Calu3 (cell line): Measurements from ENCODE around the gene RASA2. TPM values are rescaled to one million over a fixed set of nuclear protein-coding genes. Genes with fewer than 3 reads are reported as not detected.

Source experiments
- BruUV-seq: library from RNA; stranded (reverse); fragments of 400-500 nt; replicated peaks from 2 replicates; lab custom pipeline; 2021; lab: Mats Ljungman, UMichigan
- CTCF ChIA-PET: fragments of 300-600 bp; sonication (Branson Sonifier 250); formaldehyde crosslinking; loops from one replicate; lab custom pipeline; 2022; ENCODE audit warnings: antibody characterized with exemption; lab: Charles Lee
- DNase-seq: peaks from one replicate; pipeline ENCODE4 v3.0.0; 2022
- H3K27ac Mint-ChIP-seq: one replicate; pipeline ENCODE4 v1.8.0; 2022; ENCODE audit warnings: mixed read lengths; ENCODE audit not compliant: unreplicated experiment
- H3K27me3 Mint-ChIP-seq: one replicate; pipeline ENCODE4 v1.8.0; 2022; ENCODE audit warnings: mixed read lengths; ENCODE audit not compliant: unreplicated experiment
- H3K36me3 Mint-ChIP-seq: one replicate; pipeline ENCODE4 v1.8.0; 2022; ENCODE audit warnings: mild to moderate bottlenecking, moderate library complexity, mixed read lengths; ENCODE audit not compliant: insufficient read depth, unreplicated experiment
- H3K4me1 Mint-ChIP-seq: one replicate; pipeline ENCODE4 v1.8.0; 2022; ENCODE audit warnings: mild to moderate bottlenecking, low read depth, mixed read lengths; ENCODE audit not compliant: unreplicated experiment
- H3K4me3 Mint-ChIP-seq: one replicate; pipeline ENCODE4 v1.8.0; 2022; ENCODE audit warnings: mild to moderate bottlenecking, low read depth, moderate library complexity, mixed read lengths; ENCODE audit not compliant: unreplicated experiment
- H3K9me3 Mint-ChIP-seq: one replicate; pipeline ENCODE4 v1.8.0; 2022; ENCODE audit warnings: low read depth, mixed read lengths; ENCODE audit not compliant: unreplicated experiment
- CTCF ChIP-seq: fragments of 200-600 bp; IDR thresholded peaks from one replicate; pipeline ENCODE4 v1.8.0; 2022; ENCODE audit warnings: antibody characterized with exemption; ENCODE audit not compliant: unreplicated experiment
- intact Hi-C: fragments of 100-400 bp; cut with micrococcal nuclease; formaldehyde crosslinking; loops from one replicate; pipeline ENCODE4 v1.10.0; 2022; ENCODE audit not compliant: unreplicated experiment
- total RNA-seq: library from RNA; stranded (reverse); gene quantifications from 2 replicates; pipeline ENCODE4 v1.2.3, GENCODE V29; 2022

The RASA2 gene
- total RNA-seq, 1 experiment from 2014 or later = 37.4 TPM

DNA sequence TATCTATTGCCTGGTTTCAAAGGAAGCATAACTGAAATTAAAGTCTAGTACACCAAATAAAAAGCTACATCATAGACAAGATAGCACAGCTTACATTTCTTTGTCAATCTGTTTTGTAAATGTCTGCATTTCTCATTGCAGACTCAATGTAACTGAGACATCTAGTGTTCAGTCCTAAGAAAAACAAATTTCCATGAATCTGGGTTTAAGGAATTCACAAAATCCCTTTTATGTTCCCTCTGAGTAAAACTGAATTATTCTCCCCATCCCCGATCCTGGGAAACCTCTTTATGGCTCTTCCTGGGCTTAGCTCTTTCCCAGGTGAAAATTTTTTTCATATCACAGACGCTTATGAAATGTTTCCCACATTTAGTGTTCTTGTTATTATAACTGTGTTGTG lies 21.6 kb upstream of the RASA2 start:
- no peak for DNase-seq
- Mint-ChIP-seq H3K9me3 (peaks cover 12% of the 10 kb centered on the region), H3K27me3 (no peaks in the 10 kb centered on the region), H3K27ac (no peak overlapping the region), H3K36me3 (no peaks in the 10 kb centered on the region), H3K4me3 (no peak overlapping the region), H3K4me1 (no peaks in the 10 kb centered on the region)
- BruUV-seq = no TSS peak
- TF ChIP-seq CTCF = no peak
- CTCF ChIA-PET = interaction anchor here (0.9 to 1.2 kb wide), 2 partner anchors 104 to 153 kb away, joined by 4 to 6 read pairs; no protein-coding TSS in a partner anchor
- intact Hi-C loops = no loop called here

DNA sequence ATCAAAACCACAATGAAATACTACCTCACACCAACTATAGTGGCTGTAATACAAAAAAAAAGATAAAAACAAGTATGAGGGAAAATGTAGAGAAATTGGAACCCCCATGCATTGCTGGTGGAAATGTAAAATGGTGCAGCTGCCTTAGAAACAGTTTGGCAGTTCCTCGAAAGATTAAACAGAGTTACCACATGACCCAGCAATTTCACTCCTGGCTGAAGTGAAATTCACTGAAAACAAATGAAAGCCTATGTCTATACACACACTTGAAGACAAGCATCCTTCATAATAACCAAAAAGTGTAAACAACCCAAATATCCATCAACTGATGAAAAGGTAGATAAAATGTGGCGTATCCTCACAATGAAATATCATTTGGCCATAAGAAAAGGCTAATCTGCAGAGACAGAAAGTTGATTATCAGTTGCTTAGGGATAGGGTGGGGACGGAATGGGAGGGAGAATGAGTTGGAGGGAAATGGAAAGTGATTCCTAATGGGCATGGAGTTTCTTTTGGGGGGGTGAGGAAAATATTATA lies 20.1 kb upstream of the RASA2 start:
- CTCF ChIA-PET = no interaction called here
- Mint-ChIP-seq H3K36me3 (no peaks in the 10 kb centered on the region), H3K4me1 (no peaks in the 10 kb centered on the region), H3K9me3 (peaks cover 12% of the 10 kb centered on the region), H3K27me3 (no peaks in the 10 kb centered on the region), H3K4me3 (no peak overlapping the region), H3K27ac (no peak overlapping the region)
- no peak for TF ChIP-seq CTCF
- BruUV-seq = no TSS peak
- no peak for DNase-seq
- intact Hi-C loops = no loop called here

DNA sequence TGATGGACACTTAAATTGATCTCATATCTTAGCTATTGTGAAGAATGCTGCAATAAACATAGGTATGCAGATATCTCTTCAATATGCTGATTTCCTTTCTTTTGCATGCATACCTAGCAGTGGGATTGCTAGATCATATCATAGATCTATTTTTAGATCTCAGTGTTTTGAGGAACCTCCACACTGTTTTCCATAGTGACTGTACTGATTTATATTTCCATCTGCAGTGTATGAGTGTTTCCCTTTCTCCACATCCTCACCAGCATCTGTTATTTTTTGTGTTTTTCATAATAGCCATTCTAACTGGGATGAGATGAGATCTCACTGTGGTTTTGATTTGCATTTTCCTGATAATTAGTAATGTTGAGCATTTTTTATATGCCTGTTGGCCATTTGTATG lies 17.1 kb upstream of the RASA2 start:
- Mint-ChIP-seq H3K4me1 (no peaks in the 10 kb centered on the region), H3K27ac (no peak overlapping the region), H3K4me3 (no peak overlapping the region), H3K36me3 (no peaks in the 10 kb centered on the region), H3K9me3 (peaks cover 5% of the 10 kb centered on the region), H3K27me3 (no peaks in the 10 kb centered on the region)
- intact Hi-C loops = no loop called here
- CTCF ChIA-PET = interaction anchor here (0.7 kb wide), 1 partner anchor 380 kb away, joined by 10 read pairs; no protein-coding TSS in a partner anchor
- BruUV-seq = no TSS peak
- TF ChIP-seq CTCF = no peak
- no peak for DNase-seq

GRCh38 chr3:141471160-141471559 lies 15.7 kb upstream of the RASA2 start:
- no TSS peak for BruUV-seq
- Mint-ChIP-seq H3K4me1 (no peaks in the 10 kb centered on the region), H3K27ac (no peak overlapping the region), H3K4me3 (no peak overlapping the region), H3K9me3 (peaks cover 3% of the 10 kb centered on the region), H3K27me3 (no peaks in the 10 kb centered on the region), H3K36me3 (no peaks in the 10 kb centered on the region)
- DNase-seq = no peak
- intact Hi-C loops = no loop called here
- CTCF ChIA-PET = interaction anchor here (1.3 kb wide), 1 partner anchor 16 kb away, joined by 5 read pairs; no protein-coding TSS in a partner anchor
- no peak for TF ChIP-seq CTCF
